Gastrocnemius medialis (tissue), 4 donors: ENCODE data around the gene PNLIPRP3. TPM values are rescaled to one million over a fixed set of nuclear protein-coding genes. Genes with fewer than 3 reads are reported as not detected.

Experiments used
- ATAC-seq, 2 donors: fragments of 150-250 bp; one replicate each; pipeline ENCODE4 v1.9.1; 2016
- DNase-seq, 2 donors: peaks; one replicate each; pipeline ENCODE4 v3.0.0-alpha.2; 2019
- H3K27ac ChIP-seq, 4 donors: fragments of 200-600 bp; sonication (generic); 1 replicate in 1 of 4; 2 replicates in 3 of 4; pipeline ENCODE4 v1.5.1; 2016 to 2018; ENCODE audit warnings: mild to moderate bottlenecking in 2 of 4, moderate library complexity in 1 of 4
- H3K27me3 ChIP-seq, 3 donors: fragments of 200-600 bp; sonication (generic) in 2 of 3; 1 replicate in 1 of 3; 2 replicates in 2 of 3; pipeline versions ENCODE4 v1.5.1 to v1.6.0; 2016 to 2019; ENCODE audit warnings: mild to moderate bottlenecking in 1 of 3, moderate library complexity in 1 of 3
- H3K36me3 ChIP-seq, 2 donors: fragments of 200-600 bp; sonication (generic) in 1 of 2; one replicate each; pipeline ENCODE4 v1.5.1; 2017 to 2018
- H3K4me1 ChIP-seq, 2 donors: fragments of 200-600 bp; sonication (generic) in 1 of 2; one replicate each; pipeline ENCODE4 v1.5.1; 2016 to 2017; ENCODE audit warnings: mild to moderate bottlenecking in 2 of 2
- H3K4me3 ChIP-seq, 4 donors: fragments of 200-600 bp; sonication (generic) in 3 of 4; 1 replicate in 1 of 4; 2 replicates in 3 of 4; pipeline ENCODE4 v1.5.1; 2016 to 2019; ENCODE audit warnings: mild to moderate bottlenecking in 2 of 4
- H3K9me3 ChIP-seq, 3 donors: fragments of 200-600 bp; sonication (generic) in 2 of 3; 1 replicate in 1 of 3; 2 replicates in 2 of 3; pipeline ENCODE4 v1.5.1; 2016 to 2019
- CTCF ChIP-seq, 5 experiments: fragments of 450-650 bp in 3 of 5; fragments of 200-600 bp in 2 of 5; sonication (generic) in 2 of 5; IDR thresholded peaks in 4 of 5; conservative IDR thresholded peaks in 1 of 5; 1 replicate in 4 of 5; 2 replicates in 1 of 5; pipeline ENCODE4 v1.5.1; 2016 to 2019; ENCODE audit warnings: antibody characterized with exemption in 5 of 5, mild to moderate bottlenecking in 3 of 5, moderate library complexity in 3 of 5
- POLR2A ChIP-seq, 2 donors: fragments of 450-650 bp; IDR thresholded peaks; one replicate each; pipeline ENCODE4 v1.6.1; 2017; ENCODE audit warnings: antibody characterized with exemption in 2 of 2, mild to moderate bottlenecking in 2 of 2, moderate library complexity in 2 of 2
- in situ Hi-C, 4 donors: fragments of 200-750 bp; cut with MboI; loops; one replicate each; pipeline versions ENCODE4 v1.15.0 to v1.8.0; 2017; ENCODE audit warnings: low sequenced_read_pairs in 4 of 4
- intact Hi-C: fragments of 100-400 bp; cut with DNase I; formaldehyde crosslinking; loops from one replicate; pipeline ENCODE4 v1.15.1; 2023; ENCODE audit warnings: low total_unique reads
- total RNA-seq, 4 donors: library from RNA; depleted of rRNA; stranded (reverse); fragments of >200 nt; gene quantifications; one replicate each; pipeline versions ENCODE4 v1.1.0 to v1.2.3, GENCODE V29; 2016

PNLIPRP3 gene
- total RNA-seq, 4 donors from 2014 or later: not detected

GRCh38 chr10:116521424-116522290, 94.0 kb downstream of the PNLIPRP3 start:
- H3K27ac ChIP-seq: no peak overlapping the region
- intact Hi-C loops: no loop called here
- DNase-seq: no peak

GRCh38 chr10:116522803-116523381, 95.2 kb downstream of the PNLIPRP3 start:
- no peak for ATAC-seq
- intact Hi-C loops: no loop called here
- in situ Hi-C loops: no loop called here

More at GRCh38 chr10:116521424-116522290, 94.0 kb downstream of the PNLIPRP3 start:
- in situ Hi-C loops: no loop called here
- H3K4me1 ChIP-seq: no peaks in the 10 kb centered on the region
- no peaks in the 10 kb centered on the region for H3K27me3 ChIP-seq
- no peak overlapping the region for H3K4me3 ChIP-seq
- no peaks in the 10 kb centered on the region for H3K36me3 ChIP-seq
- TF ChIP-seq CTCF (IDR thresholded peaks at IDR 0.05 in 4 of 5, conservative IDR thresholded peaks at IDR 0.05 in 1 of 5) (peak in 3 of 5 experiments; percentile 21 to 71 (median 60)), POLR2A (IDR thresholded peaks at IDR 0.05) (no peak)
- no peak for ATAC-seq
- no peaks in the 10 kb centered on the region for H3K9me3 ChIP-seq

GRCh38 chr10:116524736-116525135, 97.1 kb downstream of the PNLIPRP3 start:
- no peaks in the 10 kb centered on the region for H3K27me3 ChIP-seq
- H3K36me3 ChIP-seq: no peaks in the 10 kb centered on the region
- ATAC-seq (no peak), DNase-seq (no peak)
- H3K4me3 ChIP-seq: no peak overlapping the region
- H3K4me1 ChIP-seq: no peaks in the 10 kb centered on the region
- in situ Hi-C loops (no loop called here), intact Hi-C loops (no loop called here)
- no peak overlapping the region for H3K27ac ChIP-seq
- no peak for TF ChIP-seq POLR2A (IDR thresholded peaks at IDR 0.05)
- no peak for TF ChIP-seq CTCF (IDR thresholded peaks at IDR 0.05 in 4 of 5, conservative IDR thresholded peaks at IDR 0.05 in 1 of 5)
- H3K9me3 ChIP-seq: no peaks in the 10 kb centered on the region

More at GRCh38 chr10:116522803-116523381, 95.2 kb downstream of the PNLIPRP3 start:
- TF ChIP-seq CTCF (IDR thresholded peaks at IDR 0.05 in 4 of 5, conservative IDR thresholded peaks at IDR 0.05 in 1 of 5) (no peak), POLR2A (IDR thresholded peaks at IDR 0.05) (no peak)
- DNase-seq: no peak
- Histone ChIP-seq H3K36me3 (no peaks in the 10 kb centered on the region), H3K9me3 (no peaks in the 10 kb centered on the region), H3K4me1 (no peaks in the 10 kb centered on the region), H3K27me3 (no peaks in the 10 kb centered on the region), H3K27ac (no peak overlapping the region), H3K4me3 (no peak overlapping the region)

- Histone ChIP-seq H3K4me1 (no peaks in the 10 kb centered on the region), H3K36me3 (no peaks in the 10 kb centered on the region), H3K27ac (no peak overlapping the region), H3K9me3 (no peaks in the 10 kb centered on the region), H3K4me3 (no peak overlapping the region), H3K27me3 (no peaks in the 10 kb centered on the region)
- intact Hi-C loops (no loop called here), in situ Hi-C loops (no loop called here)
- no peak for TF ChIP-seq POLR2A (IDR thresholded peaks at IDR 0.05)
- TF ChIP-seq CTCF (IDR thresholded peaks at IDR 0.05 in 4 of 5, conservative IDR thresholded peaks at IDR 0.05 in 1 of 5): no peak
- ATAC-seq (no peak), DNase-seq (no peak)
Measured at GRCh38 chr10:116526219-116526618, 98.6 kb downstream of the PNLIPRP3 start.

Other genes starting within 250 kb of the PNLIPRP3 start
- 10 to 100 TPM; 21.2 to 34.2 (median 25.2) TPM for gene GFRA1, start 154.6 kb upstream of the PNLIPRP3 start, total RNA-seq
- not detected for gene CCDC172, start 103.4 kb upstream of the PNLIPRP3 start, total RNA-seq
- gene PNLIP, start 118.1 kb downstream of the PNLIPRP3 start, total RNA-seq: not detected
- gene PNLIPRP1, start 163.1 kb downstream of the PNLIPRP3 start, total RNA-seq: not detected
- gene PNLIPRP2, start 193.1 kb downstream of the PNLIPRP3 start, total RNA-seq: not detected